WI38 (cell line): ENCODE data around the gene MPRIP.

Experiments used
- H3K4me3 ChIP-seq: 2 replicates; pipeline ENCODE4 v1.5.1; 2011; ENCODE audit warnings: low read depth, mild to moderate bottlenecking, control low read depth, low read length
- TF ChIP-seq, protein P1 (sequence below): IDR thresholded peaks from 2 replicates; pipeline ENCODE4 v1.5.1; 2012; ENCODE audit warnings: low read depth, mild to moderate bottlenecking, control low read depth, low read length

MPRIP gene

DNA sequence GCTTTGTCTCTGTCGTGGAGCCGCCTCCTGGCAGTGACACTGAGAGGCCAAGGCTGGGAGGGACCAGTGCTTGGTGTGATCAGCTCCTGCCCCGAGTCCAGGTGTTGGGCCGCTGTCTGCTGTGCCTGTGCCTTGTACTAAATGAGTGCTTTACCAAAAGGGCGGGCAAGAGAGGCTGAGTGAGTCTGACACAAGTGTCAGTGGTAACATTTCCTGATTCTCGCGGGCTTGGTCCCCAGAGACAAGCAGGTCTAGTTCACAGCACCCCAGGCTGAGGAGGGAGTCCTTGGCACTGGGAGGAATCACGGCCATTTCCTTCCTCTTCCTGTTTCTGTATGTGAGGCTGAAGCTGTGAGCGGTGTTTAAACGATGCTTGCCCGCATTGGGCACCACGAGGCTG lies 133.7 kb downstream of the MPRIP start:
- TF ChIP-seq, protein P1, sequence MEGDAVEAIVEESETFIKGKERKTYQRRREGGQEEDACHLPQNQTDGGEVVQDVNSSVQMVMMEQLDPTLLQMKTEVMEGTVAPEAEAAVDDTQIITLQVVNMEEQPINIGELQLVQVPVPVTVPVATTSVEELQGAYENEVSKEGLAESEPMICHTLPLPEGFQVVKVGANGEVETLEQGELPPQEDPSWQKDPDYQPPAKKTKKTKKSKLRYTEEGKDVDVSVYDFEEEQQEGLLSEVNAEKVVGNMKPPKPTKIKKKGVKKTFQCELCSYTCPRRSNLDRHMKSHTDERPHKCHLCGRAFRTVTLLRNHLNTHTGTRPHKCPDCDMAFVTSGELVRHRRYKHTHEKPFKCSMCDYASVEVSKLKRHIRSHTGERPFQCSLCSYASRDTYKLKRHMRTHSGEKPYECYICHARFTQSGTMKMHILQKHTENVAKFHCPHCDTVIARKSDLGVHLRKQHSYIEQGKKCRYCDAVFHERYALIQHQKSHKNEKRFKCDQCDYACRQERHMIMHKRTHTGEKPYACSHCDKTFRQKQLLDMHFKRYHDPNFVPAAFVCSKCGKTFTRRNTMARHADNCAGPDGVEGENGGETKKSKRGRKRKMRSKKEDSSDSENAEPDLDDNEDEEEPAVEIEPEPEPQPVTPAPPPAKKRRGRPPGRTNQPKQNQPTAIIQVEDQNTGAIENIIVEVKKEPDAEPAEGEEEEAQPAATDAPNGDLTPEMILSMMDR: no peak
- H3K4me3 ChIP-seq: no peak overlapping the region

GRCh38 chr17:17176341-17176740 lies 134.1 kb downstream of the MPRIP start:
- H3K4me3 ChIP-seq: no peak overlapping the region
- TF ChIP-seq, protein P1: no peak

DNA sequence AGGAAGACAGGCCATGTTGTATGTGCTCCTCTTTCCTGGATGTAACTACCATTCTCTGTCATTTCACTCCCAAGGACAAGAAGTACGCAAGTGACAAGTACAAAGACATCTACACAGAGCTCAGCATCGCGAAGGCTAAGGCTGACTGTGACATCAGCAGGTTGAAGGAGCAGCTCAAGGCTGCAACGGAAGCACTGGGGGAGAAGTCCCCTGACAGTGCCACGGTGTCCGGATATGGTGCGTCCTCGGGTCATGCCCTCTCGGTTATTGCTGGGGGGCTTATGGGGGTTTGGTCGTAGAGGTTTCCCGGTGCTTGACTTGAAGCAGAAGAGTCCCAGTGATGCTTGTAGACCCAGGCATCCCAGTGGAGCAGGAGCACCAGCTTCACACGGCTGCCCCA lies 134.9 kb downstream of the MPRIP start:
- no peak overlapping the region for H3K4me3 ChIP-seq

GRCh38 chr17:17179371-17179827 lies 137.1 kb downstream of the MPRIP start:
- TF ChIP-seq, protein P1: no peak
- H3K4me3 ChIP-seq: no peak overlapping the region

More for the DNA sequence above, 134.9 kb downstream of the MPRIP start:
- TF ChIP-seq, protein P1: no peak

DNA sequence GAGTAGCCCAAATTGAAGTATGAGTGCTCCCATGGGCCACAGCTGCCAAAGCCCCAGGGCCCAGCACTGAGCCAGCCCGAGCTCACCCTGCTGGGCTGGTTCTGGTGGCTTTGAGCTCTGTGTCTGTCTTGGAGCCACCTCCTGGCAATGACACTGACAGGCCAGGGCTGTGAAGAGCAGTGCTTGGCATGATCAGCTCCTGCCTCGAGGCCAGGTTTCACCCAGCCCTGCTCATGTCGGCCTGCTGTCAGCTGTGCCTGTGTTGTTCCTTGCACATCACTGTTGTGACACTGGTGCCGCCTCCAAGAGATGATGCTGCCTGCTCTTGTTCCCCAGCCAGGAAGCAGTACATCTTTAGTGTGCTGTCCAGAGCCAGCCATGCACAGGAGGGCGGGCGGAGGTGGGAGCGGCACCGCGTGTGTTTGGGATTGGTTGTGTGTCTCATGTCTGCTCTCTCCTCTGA lies 137.9 kb downstream of the MPRIP start:
- H3K4me3 ChIP-seq: no peak overlapping the region
- TF ChIP-seq, protein P1: no peak

- no peak overlapping the region for H3K4me3 ChIP-seq
- TF ChIP-seq, protein P1: no peak
These were observed 138.7 kb downstream of the MPRIP start for GRCh38 chr17:17180741-17181525.
